ENCODE results near the gene ENO4. TPM values are rescaled to one million over a fixed set of nuclear protein-coding genes. Genes with fewer than 3 reads are reported as not detected.

Gene ENO4
- total and polyA plus RNA-seq, 7 donors: 0.09 to 13.0 (median 0.22) TPM; not detected in 3

DNA sequence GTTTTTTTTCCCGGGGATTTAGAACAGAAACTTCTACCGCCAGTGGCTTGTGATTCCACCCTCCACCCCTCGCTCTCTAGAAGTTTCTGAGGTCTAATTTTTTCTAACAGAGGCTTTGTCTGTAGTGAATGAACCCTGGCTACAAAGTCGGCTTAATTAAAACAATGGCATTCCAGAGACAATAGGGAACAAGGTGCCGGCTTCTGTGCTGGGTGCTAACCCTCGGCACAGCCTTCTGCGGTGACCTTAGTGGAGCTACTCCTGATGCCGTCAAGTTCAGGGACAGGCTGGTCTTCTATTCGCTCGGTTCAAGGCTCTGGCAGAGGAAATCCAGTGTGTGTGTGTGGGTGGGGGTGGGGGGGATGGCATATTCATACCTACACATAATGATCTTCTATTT lies 32.1 kb upstream of the ENO4 start:
- H3K4me3 ChIP-seq: no peak overlapping the region
- no peak overlapping the region for H3K27ac ChIP-seq
- H3K4me1 ChIP-seq: no peaks in the 10 kb centered on the region
- TF ChIP-seq EP300 (IDR thresholded peaks at IDR 0.05): no peak
- no peak for TF ChIP-seq POLR2AphosphoS5 (IDR thresholded peaks at IDR 0.05)
- TF ChIP-seq, protein P1, sequence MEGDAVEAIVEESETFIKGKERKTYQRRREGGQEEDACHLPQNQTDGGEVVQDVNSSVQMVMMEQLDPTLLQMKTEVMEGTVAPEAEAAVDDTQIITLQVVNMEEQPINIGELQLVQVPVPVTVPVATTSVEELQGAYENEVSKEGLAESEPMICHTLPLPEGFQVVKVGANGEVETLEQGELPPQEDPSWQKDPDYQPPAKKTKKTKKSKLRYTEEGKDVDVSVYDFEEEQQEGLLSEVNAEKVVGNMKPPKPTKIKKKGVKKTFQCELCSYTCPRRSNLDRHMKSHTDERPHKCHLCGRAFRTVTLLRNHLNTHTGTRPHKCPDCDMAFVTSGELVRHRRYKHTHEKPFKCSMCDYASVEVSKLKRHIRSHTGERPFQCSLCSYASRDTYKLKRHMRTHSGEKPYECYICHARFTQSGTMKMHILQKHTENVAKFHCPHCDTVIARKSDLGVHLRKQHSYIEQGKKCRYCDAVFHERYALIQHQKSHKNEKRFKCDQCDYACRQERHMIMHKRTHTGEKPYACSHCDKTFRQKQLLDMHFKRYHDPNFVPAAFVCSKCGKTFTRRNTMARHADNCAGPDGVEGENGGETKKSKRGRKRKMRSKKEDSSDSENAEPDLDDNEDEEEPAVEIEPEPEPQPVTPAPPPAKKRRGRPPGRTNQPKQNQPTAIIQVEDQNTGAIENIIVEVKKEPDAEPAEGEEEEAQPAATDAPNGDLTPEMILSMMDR (IDR thresholded peaks at IDR 0.05): no peak
- TF ChIP-seq POLR2A (IDR thresholded peaks at IDR 0.05): no peak
- no peaks in the 10 kb centered on the region for H3K36me3 ChIP-seq
- WGBS, 2 donors: 58 to 68% methylated on average over 10 of the region's 10 CpGs
- H3K27me3 ChIP-seq: peaks cover 0 to 57% (median 5%) of the 10 kb centered on the region in 3 donors
- no peaks in the 10 kb centered on the region for H3K9me3 ChIP-seq
- intact Hi-C loops (cut with DNase I): no loop called here
- DNase-seq: no peak

DNA sequence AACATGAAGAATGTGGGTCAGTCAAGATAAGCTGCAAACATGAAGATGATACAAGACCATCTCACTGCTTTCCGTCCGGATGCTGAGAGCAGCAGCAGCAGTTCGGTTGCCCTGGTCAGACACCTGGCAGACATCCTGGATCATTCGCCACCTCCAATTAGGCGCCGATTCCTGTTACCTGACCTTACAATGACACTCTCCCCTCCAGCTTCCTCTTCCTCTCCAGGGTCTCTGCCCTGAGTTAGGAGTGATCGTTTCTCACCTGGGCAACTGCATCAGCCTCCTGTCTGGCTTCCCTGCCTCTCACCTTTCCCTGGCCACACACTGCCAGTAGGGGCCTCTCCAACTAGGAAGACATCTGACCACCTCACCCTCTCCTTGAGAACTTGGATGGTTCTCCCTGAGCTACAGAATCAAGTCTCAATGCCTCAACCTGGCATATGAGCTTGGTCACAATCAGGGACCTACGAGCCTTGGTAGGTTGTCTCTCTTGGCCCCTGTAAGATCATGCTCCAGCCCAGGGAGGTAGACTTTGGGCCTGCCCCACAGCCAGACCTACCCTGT lies 31.4 kb upstream of the ENO4 start:
- Histone ChIP-seq H3K4me3 (no peak overlapping the region), H3K36me3 (no peaks in the 10 kb centered on the region), H3K27me3 (peaks cover 0 to 57% (median 5%) of the 10 kb centered on the region in 3 donors), H3K4me1 (no peaks in the 10 kb centered on the region), H3K27ac (no peak overlapping the region), H3K9me3 (no peaks in the 10 kb centered on the region)
- intact Hi-C loops (cut with DNase I): no loop called here
- DNase-seq: no peak
- no peak for TF ChIP-seq EP300 (IDR thresholded peaks at IDR 0.05)
- TF ChIP-seq POLR2A (IDR thresholded peaks at IDR 0.05): no peak
- no peak for TF ChIP-seq POLR2AphosphoS5 (IDR thresholded peaks at IDR 0.05)
- TF ChIP-seq, protein P1 (IDR thresholded peaks at IDR 0.05): no peak
- WGBS, 2 donors: 78 to 80% methylated on average over 8 of the region's 8 CpGs

DNA sequence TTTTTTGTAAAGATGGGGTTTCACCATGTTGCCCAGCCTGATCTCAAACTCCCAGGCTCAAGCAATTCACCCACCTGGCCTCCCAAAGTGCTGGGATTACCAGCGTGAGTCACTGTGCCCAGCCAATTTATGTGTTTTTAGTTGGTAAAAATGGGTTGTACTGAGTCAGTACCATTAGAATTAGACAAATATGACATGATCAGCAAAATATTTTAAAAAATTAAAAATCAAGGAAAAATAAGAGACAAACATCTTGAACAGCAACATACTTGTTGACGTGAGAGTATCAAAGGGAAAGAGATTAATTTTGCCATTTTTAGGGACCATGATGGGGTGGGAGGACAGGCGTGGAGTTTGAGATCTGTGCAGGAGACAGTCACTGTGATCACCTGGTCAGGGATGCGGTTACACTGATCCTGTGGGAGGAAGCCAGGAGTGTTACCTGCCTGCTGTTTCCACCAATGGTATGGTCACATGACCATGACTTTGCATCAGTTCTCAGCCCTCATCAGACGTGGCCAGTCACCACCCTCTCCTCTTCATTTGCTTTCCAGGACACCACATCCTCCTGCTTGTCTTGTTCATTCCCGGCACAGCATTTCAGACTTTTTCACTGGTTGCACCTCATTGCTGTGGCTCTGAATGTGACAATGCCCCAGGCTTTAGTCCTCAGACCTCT lies 29.2 kb upstream of the ENO4 start:
- no peaks in the 10 kb centered on the region for H3K9me3 ChIP-seq
- H3K36me3 ChIP-seq: no peaks in the 10 kb centered on the region
- no peaks in the 10 kb centered on the region for H3K4me1 ChIP-seq
- H3K4me3 ChIP-seq: no peak overlapping the region
- no peak for TF ChIP-seq POLR2AphosphoS5 (IDR thresholded peaks at IDR 0.05)
- WGBS, 2 donors: 82 to 85% methylated on average over 6 of the region's 6 CpGs
- H3K27ac ChIP-seq: no peak overlapping the region
- H3K27me3 ChIP-seq: peaks cover 0 to 43% (median 0%) of the 10 kb centered on the region in 3 donors
- intact Hi-C loops (cut with DNase I): no loop called here
- no peak for DNase-seq

DNA sequence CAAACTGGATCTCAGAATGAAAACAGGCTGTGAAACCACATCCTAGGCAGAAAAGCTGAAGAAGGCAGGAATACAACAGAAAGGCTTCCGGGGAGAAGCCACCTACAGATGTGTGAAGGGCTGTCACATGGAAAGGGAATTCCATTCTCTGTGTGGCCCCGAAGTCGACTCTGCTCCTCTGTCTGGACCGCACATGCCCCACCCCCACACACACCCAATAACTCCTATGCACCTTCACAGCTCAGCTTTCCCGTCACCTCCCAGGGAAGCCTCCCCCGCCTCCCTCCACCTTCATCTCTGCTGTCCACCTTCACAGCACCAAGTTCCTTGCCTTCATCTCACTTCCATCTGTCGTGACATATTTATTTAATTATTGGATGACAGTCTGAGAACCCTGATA lies 23.4 kb upstream of the ENO4 start:
- 86 to 87% methylated on average over 7 of the region's 7 CpGs for WGBS, 2 donors
- peaks cover 0 to 3% (median 0%) of the 10 kb centered on the region in 3 donors for H3K27me3 ChIP-seq
- no peak overlapping the region for H3K27ac ChIP-seq
- H3K4me3 ChIP-seq: no peak overlapping the region
- H3K9me3 ChIP-seq: no peaks in the 10 kb centered on the region
- TF ChIP-seq, protein P1 (IDR thresholded peaks at IDR 0.05): no peak
- no peak for TF ChIP-seq EP300 (IDR thresholded peaks at IDR 0.05)
- no peak for TF ChIP-seq POLR2AphosphoS5 (IDR thresholded peaks at IDR 0.05)
- no peak for TF ChIP-seq POLR2A (IDR thresholded peaks at IDR 0.05)
- no peak for DNase-seq
- intact Hi-C loops (cut with DNase I): no loop called here
- no peaks in the 10 kb centered on the region for H3K36me3 ChIP-seq
- no peaks in the 10 kb centered on the region for H3K4me1 ChIP-seq

DNA sequence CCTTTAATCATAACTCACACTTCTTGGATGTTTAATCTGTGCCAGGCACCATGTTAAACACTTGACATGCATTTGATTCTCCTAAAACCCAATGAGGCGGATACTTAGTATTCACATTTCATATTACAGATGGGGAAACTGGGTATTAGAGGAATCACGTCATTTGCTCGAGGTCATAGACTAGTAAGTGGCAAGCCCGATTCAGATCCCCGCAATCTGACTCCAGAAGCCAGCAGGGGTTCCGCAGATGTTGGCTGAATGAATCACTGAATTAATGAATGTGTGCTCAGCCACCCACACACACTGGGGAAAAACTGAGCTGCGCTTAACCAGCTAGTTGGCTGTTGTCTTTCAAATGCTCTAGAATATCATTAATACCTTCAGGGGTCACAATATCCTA lies 22.5 kb upstream of the ENO4 start:
- TF ChIP-seq POLR2A (IDR thresholded peaks at IDR 0.05) (no peak), EP300 (IDR thresholded peaks at IDR 0.05) (no peak), POLR2AphosphoS5 (IDR thresholded peaks at IDR 0.05) (no peak)
- TF ChIP-seq, protein P1 (IDR thresholded peaks at IDR 0.05): no peak
- no peak for DNase-seq
- Histone ChIP-seq H3K9me3 (no peaks in the 10 kb centered on the region), H3K36me3 (no peaks in the 10 kb centered on the region), H3K27ac (no peak overlapping the region), H3K27me3 (no peaks in the 10 kb centered on the region), H3K4me3 (no peak overlapping the region), H3K4me1 (no peaks in the 10 kb centered on the region)
- intact Hi-C loops (cut with DNase I): no loop called here
- 92 to 94% methylated on average over 7 of the region's 7 CpGs for WGBS, 2 donors

Data from sigmoid colon (tissue), 7 donors.